ENCODE results near the gene WDR88. TPM values are rescaled to one million over a fixed set of nuclear protein-coding genes. Genes with fewer than 3 reads are reported as not detected.

The WDR88 gene
- total RNA-seq, 4 donors from 2014 or later = not detected

GRCh38 chr19:33129901-33130300 is 2.0 kb upstream of the WDR88 start:
- Histone ChIP-seq H3K27me3 (peaks cover 10% of the 10 kb centered on the region), H3K4me1 (no peaks in the 10 kb centered on the region), H3K4me3 (no peak overlapping the region), H3K27ac (no peak overlapping the region), H3K36me3 (peaks cover 58% of the 10 kb centered on the region), H3K9me3 (no peaks in the 10 kb centered on the region)
- DNase-seq (ENCODE audit: low spot score in 2 of 2) = no peak
- 90% methylated on average over 6 of the region's 6 CpGs for WGBS
- no peak for TF ChIP-seq CTCF (IDR thresholded peaks at IDR 0.05)
- no peak for TF ChIP-seq EP300 (IDR thresholded peaks at IDR 0.05)
- no peak for TF ChIP-seq POLR2AphosphoS5 (IDR thresholded peaks at IDR 0.05)
- TF ChIP-seq POLR2A (IDR thresholded peaks at IDR 0.05) = no peak

- 88% methylated on average over 6 of the region's 6 CpGs for WGBS
- Histone ChIP-seq H3K4me3 (no peak overlapping the region), H3K36me3 (peaks cover 53% of the 10 kb centered on the region), H3K27ac (no peak overlapping the region), H3K9me3 (no peaks in the 10 kb centered on the region), H3K4me1 (no peaks in the 10 kb centered on the region), H3K27me3 (peaks cover 16% of the 10 kb centered on the region)
- DNase-seq (ENCODE audit: low spot score in 2 of 2) = no peak
- TF ChIP-seq CTCF (IDR thresholded peaks at IDR 0.05) = no peak
- TF ChIP-seq POLR2AphosphoS5 (IDR thresholded peaks at IDR 0.05) = no peak
- TF ChIP-seq POLR2A (IDR thresholded peaks at IDR 0.05) = no peak
- TF ChIP-seq EP300 (IDR thresholded peaks at IDR 0.05) = no peak
Observed at GRCh38 chr19:33130433-33130832, 1.5 kb upstream of the WDR88 start.

GRCh38 chr19:33132425-33132824 is 511 bp downstream of the WDR88 start:
- Histone ChIP-seq H3K4me1 (no peaks in the 10 kb centered on the region), H3K4me3 (no peak overlapping the region), H3K27me3 (peaks cover 21% of the 10 kb centered on the region), H3K36me3 (peaks cover 43% of the 10 kb centered on the region), H3K27ac (no peak overlapping the region), H3K9me3 (no peaks in the 10 kb centered on the region)
- TF ChIP-seq EP300 (IDR thresholded peaks at IDR 0.05) (no peak), POLR2AphosphoS5 (IDR thresholded peaks at IDR 0.05) (no peak), CTCF (IDR thresholded peaks at IDR 0.05) (no peak), POLR2A (IDR thresholded peaks at IDR 0.05) (no peak)
- no peak for DNase-seq (ENCODE audit: low spot score in 2 of 2)
- 90% methylated on average over 2 of the region's 15 CpGs for WGBS

- DNase-seq (ENCODE audit: low spot score in 2 of 2) = no peak
- 47% methylated on average over 13 of the region's 13 CpGs for WGBS
- peaks cover 21% of the 10 kb centered on the region for H3K27me3 ChIP-seq
Observed at GRCh38 chr19:33133438-33134031, 1.6 kb downstream of the WDR88 start.

More at GRCh38 chr19:33133438-33134031, 1.6 kb downstream of the WDR88 start:
- Histone ChIP-seq H3K4me3 (no peak overlapping the region), H3K9me3 (no peaks in the 10 kb centered on the region), H3K4me1 (no peaks in the 10 kb centered on the region), H3K27ac (no peak overlapping the region), H3K36me3 (peaks cover 32% of the 10 kb centered on the region)
- TF ChIP-seq POLR2A (IDR thresholded peaks at IDR 0.05) (no peak), POLR2AphosphoS5 (IDR thresholded peaks at IDR 0.05) (no peak), EP300 (IDR thresholded peaks at IDR 0.05) (no peak), CTCF (IDR thresholded peaks at IDR 0.05) (no peak)

Measured in suprapubic skin (tissue), 4 donors.